K562 (cell line): ENCODE measurements around the gene PRR19. TPM values are rescaled to one million over a fixed set of nuclear protein-coding genes. Genes with fewer than 3 reads are reported as not detected.

ENCODE experiments used
- ATAC-seq: fragments of 200-7000 bp; cut with Tn5 transposase; 3 replicates; pipeline ENCODE4 v1.9.1; 2020; ENCODE audit warnings: moderate library complexity
- BruUV-seq: library from RNA; stranded (reverse); fragments of 400-500 nt; replicated peaks from 2 replicates; lab custom pipeline; 2021; lab: Mats Ljungman, UMichigan
- CTCF ChIA-PET: fragments of 300-600 bp; formaldehyde crosslinking; extraction: SDS; loops from one replicate; lab custom pipeline; 2021; ENCODE audit warnings: low intra/inter-chr PET ratio; lab: Yijun Ruan, JAX
- POLR2A ChIA-PET: fragments of 300-600, 350-650 bp; sonication (Branson Sonifier 250); formaldehyde crosslinking; extraction: SDS; loops from one replicate; lab custom pipeline; 2021; ENCODE audit warnings: antibody characterized with exemption, inconsistent platforms; lab: Yijun Ruan, JAX
- DNase-seq, 4 experiments: peaks; one replicate each; pipeline versions ENCODE4 v3.0.0 to v3.0.0-alpha.2; 2011 to 2018; ENCODE audit warnings: low spot score in 3 of 4, mixed read lengths in 3 of 4; ENCODE audit errors: extremely low read depth in 1 of 4
- FAIRE-seq: peaks from 2 replicates; lab custom pipeline; 2011; peaks lifted over from hg19 to GRCh38; lab: Jason Lieb, UNC
- H2AFZ ChIP-seq: 2 replicates; pipeline ENCODE4 v1.6.0; 2011; ENCODE audit warnings: low read depth, low read length, control low read depth, inconsistent platforms
- H3K27ac ChIP-seq: fragments of 200-600 bp; 3 replicates; pipeline ENCODE4 v1.8.0; 2011; ENCODE audit warnings: low read depth, mild to moderate bottlenecking, control low read depth, inconsistent platforms, low read length, moderate library complexity, mixed read lengths; ENCODE audit errors: extremely low read depth
- H3K27me3 ChIP-seq, 2 experiments: fragments of 300-600 bp in 1 of 2; 2 replicates in 1 of 2; 3 replicates in 1 of 2; pipeline versions ENCODE4 v1.6.0 to v1.8.0; 2011; ENCODE audit warnings: inconsistent platforms in 2 of 2, low read length in 2 of 2, mild to moderate bottlenecking in 1 of 2, mixed read lengths in 1 of 2, moderate library complexity in 1 of 2; ENCODE audit not compliant: control insufficient read depth in 2 of 2, insufficient read depth in 2 of 2
- H3K36me3 ChIP-seq: fragments of 300-600 bp; 3 replicates; pipeline ENCODE4 v1.8.0; 2011; ENCODE audit warnings: mild to moderate bottlenecking, low read length, inconsistent platforms; ENCODE audit not compliant: control insufficient read depth, insufficient read depth
- H3K4me1 ChIP-seq, 2 experiments: fragments of 200-600 bp in 1 of 2; replicated peaks in 1 of 2; 2 replicates in 1 of 2; 3 replicates in 1 of 2; pipeline versions ENCODE4 v1.5.1 to v1.8.0; 2011; ENCODE audit warnings: inconsistent platforms in 2 of 2, low read length in 2 of 2, mild to moderate bottlenecking in 1 of 2, mixed read lengths in 1 of 2, moderate library complexity in 1 of 2; ENCODE audit not compliant: control insufficient read depth in 2 of 2, insufficient read depth in 2 of 2
- H3K4me2 ChIP-seq: 2 replicates; pipeline ENCODE4 v1.6.1; 2011; ENCODE audit warnings: low read length, control low read depth, inconsistent platforms, mixed read lengths; ENCODE audit not compliant: insufficient read depth
- H3K4me3 ChIP-seq: fragments of 200-600 bp; sonication (generic), shearing (Covaris generic); 2 replicates; pipeline ENCODE4 v1.5.1; 2016; ENCODE audit warnings: control low read depth, inconsistent platforms
- H3K79me2 ChIP-seq: fragments of 200-600 bp; 3 replicates; pipeline ENCODE4 v1.8.0; 2011; ENCODE audit warnings: low read length, inconsistent platforms; ENCODE audit not compliant: control insufficient read depth, insufficient read depth
- H3K9ac ChIP-seq, 2 experiments: 2 replicates each; pipeline versions ENCODE4 v1.6.0 to v1.6.1; 2011; ENCODE audit warnings: low read depth in 2 of 2, low read length in 2 of 2, control low read depth in 1 of 2, inconsistent platforms in 1 of 2, mild to moderate bottlenecking in 1 of 2, mixed read lengths in 1 of 2; ENCODE audit not compliant: insufficient read depth in 1 of 2
- H3K9me1 ChIP-seq: one replicate; pipeline ENCODE4 v1.6.0; 2011; ENCODE audit warnings: inconsistent platforms, mild to moderate bottlenecking, low read length, moderate library complexity; ENCODE audit not compliant: control insufficient read depth, insufficient read depth
- H3K9me3 ChIP-seq: replicated peaks from 2 replicates; pipeline ENCODE4 v1.5.1; 2011; ENCODE audit warnings: low read depth, low read length, inconsistent platforms; ENCODE audit not compliant: control insufficient read depth, insufficient read depth
- H4K20me1 ChIP-seq: replicated peaks from 2 replicates; pipeline ENCODE4 v1.6.1; 2011; ENCODE audit warnings: low read length, inconsistent platforms, mixed read lengths; ENCODE audit not compliant: control insufficient read depth, insufficient read depth
- BHLHE40 ChIP-seq: IDR thresholded peaks from 2 replicates; pipeline ENCODE4 v1.6.1; 2011; ENCODE audit warnings: low read length, improper control_type of control experiment
- BRCA1 ChIP-seq, 2 experiments: fragments of 450-650 bp in 1 of 2; sonication (generic) in 1 of 2; formaldehyde crosslinking in 1 of 2; IDR thresholded peaks; 2 replicates each; pipeline versions ENCODE4 v1.5.0 to v1.6.1; 2017 to 2020; ENCODE audit warnings: mild to moderate bottlenecking in 1 of 2, missing genetic modification reagents in 1 of 2
- E2F6 ChIP-seq, 2 experiments: IDR thresholded peaks; 2 replicates each; pipeline ENCODE4 v1.6.1; 2011; ENCODE audit warnings: borderline replicate concordance in 1 of 2, control low read depth in 1 of 2, low read depth in 1 of 2, low read length in 1 of 2, mild to moderate bottlenecking in 1 of 2, mixed read lengths in 1 of 2, moderate library complexity in 1 of 2; ENCODE audit not compliant: insufficient read depth in 1 of 2, insufficient read length in 1 of 2, poor library complexity in 1 of 2, severe bottlenecking in 1 of 2; ENCODE audit errors: extremely low read depth in 1 of 2
- ERF ChIP-seq: fragments of 450-650 bp; formaldehyde crosslinking; IDR thresholded peaks from 2 replicates; pipeline ENCODE4 v1.4.0; 2020; ENCODE audit warnings: mild to moderate bottlenecking, mixed read lengths
- KLF16 ChIP-seq: IDR thresholded peaks from 2 replicates; pipeline ENCODE4 v1.6.1; 2016; ENCODE audit warnings: antibody characterized with exemption
- MCM7 ChIP-seq, 2 experiments: fragments of 450-650 bp; IDR thresholded peaks; 2 replicates each; pipeline ENCODE4 v1.6.1; 2016 to 2018
- NR2C1 ChIP-seq, 2 experiments: fragments of 450-650 bp; IDR thresholded peaks; 2 replicates each; pipeline ENCODE4 v1.6.1; 2017; ENCODE audit warnings: mild to moderate bottlenecking in 2 of 2, antibody characterized with exemption in 1 of 2, inconsistent platforms in 1 of 2, missing compliant biosample characterization in 1 of 2, missing genetic modification characterization in 1 of 2
- PML ChIP-seq: IDR thresholded peaks from 2 replicates; pipeline ENCODE4 v1.6.1; 2012; ENCODE audit warnings: low read length, inconsistent platforms
- PTBP1 ChIP-seq: fragments of 200-400 bp; formaldehyde crosslinking; IDR thresholded peaks from 2 replicates; pipeline ENCODE4 v1.6.1; 2017; ENCODE audit warnings: low read depth, low read length
- RBM34 ChIP-seq: fragments of 200-400 bp; formaldehyde crosslinking; IDR thresholded peaks from 2 replicates; pipeline ENCODE4 v1.6.1; 2018; ENCODE audit warnings: low read length, borderline replicate concordance; ENCODE audit not compliant: insufficient read depth
- SPI1 ChIP-seq: IDR thresholded peaks from 2 replicates; pipeline ENCODE4 v1.6.1; 2011; ENCODE audit warnings: low read depth, low read length, control low read depth, borderline replicate concordance
- STAT5A ChIP-seq: IDR thresholded peaks from 2 replicates; pipeline ENCODE4 v1.6.1; 2012; ENCODE audit warnings: low read length, inconsistent platforms, borderline replicate concordance
- TBP ChIP-seq: optimal IDR thresholded peaks from 2 replicates; pipeline ENCODE3; 2011; ENCODE audit warnings: low read depth, low read length, improper control_type of control experiment
- ZNF316 ChIP-seq: fragments of 450-650 bp; IDR thresholded peaks from 2 replicates; pipeline ENCODE4 v1.6.1; 2016
- ZNF717 ChIP-seq: fragments of 250-450 bp; sonication (Bioruptor Pico); IDR thresholded peaks from 2 replicates; pipeline ENCODE4 v1.5.0; 2021
- WGBS: fragments of 100-300 bp; shearing (Covaris generic); methylation state at CpG from one replicate; pipeline ENCODE4 v1.1.6; 2016; ENCODE audit warnings: low coverage, mixed read lengths; ENCODE audit not compliant: insufficient coverage; ENCODE audit errors: missing lambda C conversion rate; 5-methylcytosine and 5-hydroxymethylcytosine counted together
- in situ Hi-C: fragments of 300-500 bp; cut with MboI; formaldehyde crosslinking; loops from 4 replicates; pipeline ENCODE4 v1.15.0; 2018; ENCODE audit warnings: inconsistent platforms, mixed read lengths
- intact Hi-C: fragments of 100-400 bp; cut with micrococcal nuclease; formaldehyde crosslinking; loops from 2 replicates; pipeline ENCODE4 v1.14.2; 2022
- polyA plus RNA-seq, 8 experiments: library from polyadenylated mRNA; depleted of rRNA in 4 of 8; stranded (reverse) in 5 of 8; unstranded in 3 of 8; fragments of >200 nt; fragmentation: Nextera tagmentation in 2 of 8; fragmentation: Illumina TruSeq in 1 of 8; extraction: Ambion mirVana in 2 of 8; extraction: Trizol in 1 of 8; gene quantifications; 2 replicates each; pipeline versions ENCODE4 v1.2.1 to v1.2.3, GENCODE V29; 2011 to 2014; ENCODE audit warnings: inconsistent platforms in 1 of 8, missing spikeins in 1 of 8
- total RNA-seq, 7 experiments: library from RNA; depleted of rRNA in 6 of 7; stranded (reverse); fragments of >200 nt in 6 of 7; fragmentation: Illumina TruSeq in 2 of 7; extraction: Trizol in 2 of 7; gene quantifications; 2 replicates each; pipeline versions ENCODE4 v1.2.1 to v1.2.3, GENCODE V29; 2011 to 2021; ENCODE audit warnings: low replicate concordance in 1 of 7
- TF ChIP-seq, protein P1 (sequence below): fragments of 250-450 bp; sonication (Bioruptor Pico); IDR thresholded peaks from 2 replicates; pipeline ENCODE4 v1.4.0; 2020; ENCODE audit warnings: mild to moderate bottlenecking, moderate library complexity
- TF ChIP-seq, protein P2 (sequence below): fragments of 450-650 bp; IDR thresholded peaks from 2 replicates; pipeline ENCODE4 v1.6.1; 2016; ENCODE audit warnings: low read depth, mild to moderate bottlenecking, moderate library complexity
- TF ChIP-seq, protein P3 (sequence below): conservative IDR thresholded peaks from 2 replicates; pipeline ENCODE4 v1.6.1; 2011; ENCODE audit warnings: low read depth, mild to moderate bottlenecking, low read length; ENCODE audit not compliant: control insufficient read depth

The PRR19 gene
- total and polyA plus RNA-seq, 9 of the 15 experiments (the other 6 are each of a cell fraction or from before 2014, with no cell fraction given), result 0.10 to 1.6 (median 0.54) TPM

DNA sequence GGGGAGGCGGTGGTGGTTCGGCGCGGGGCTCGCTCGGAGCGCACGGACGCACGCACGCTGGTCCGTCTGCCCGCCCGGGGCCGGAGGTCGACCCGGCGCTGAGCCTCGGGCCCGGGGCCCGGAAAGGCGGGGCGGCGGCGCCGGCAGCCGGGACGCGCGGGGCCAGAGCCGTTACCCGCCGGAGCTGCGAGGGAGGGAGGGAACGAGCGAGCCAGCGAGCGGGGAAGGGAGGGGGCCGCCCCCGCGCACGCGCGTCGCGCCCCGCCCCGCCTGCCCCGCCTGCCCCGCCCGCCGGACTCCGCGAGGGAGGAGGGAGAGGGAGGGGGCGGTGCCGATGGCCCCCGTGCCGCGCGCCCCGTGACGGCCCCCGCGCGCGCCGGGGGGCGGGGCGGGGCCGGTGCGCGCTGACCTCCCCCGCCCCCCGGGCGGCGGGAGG lies 17.8 kb upstream of the PRR19 start:
- peaks cover 26% of the 10 kb centered on the region; the same call in 2 of the 3 replicates for H3K36me3 ChIP-seq
- in situ Hi-C loops (no loop called here), intact Hi-C loops (no loop called here)
- no peaks in the 10 kb centered on the region for H3K9me1 ChIP-seq
- H4K20me1 ChIP-seq, result 0 out of 2 replicates have a peak, but pooled peaks cover 8% of the 10 kb centered on the region
- H3K4me2 ChIP-seq, result peak overlapping the region; percentile 51; the same call in 1 of the 2 replicates
- H3K9me3 ChIP-seq, result no peaks in the 10 kb centered on the region
- peaks cover 66% of the 10 kb centered on the region for H3K79me2 ChIP-seq
- peak overlapping the region; percentile 48 for H3K4me3 ChIP-seq
- DNase-seq, result peak; percentile 86 to 95 (median 88)
- no TSS peak for BruUV-seq
- no peaks in the 10 kb centered on the region; a peak in 1 of 5 replicates for H3K27me3 ChIP-seq
- H3K27ac ChIP-seq, result peak overlapping the region; percentile 90
- WGBS, result 3% methylated on average over 12 of the region's 76 CpGs
- peak; percentile 1; the same call in 2 of the 3 replicates for ATAC-seq
- ChIA-PET POLR2A (interaction anchor here (1.0 to 1.7 kb wide), 4 partner anchors 9 to 40 kb away, joined by 3 to 4 read pairs (median 4); no protein-coding TSS in a partner anchor), CTCF (interaction anchor here (0.8 kb wide), 1 partner anchor 41 kb away, joined by 3 read pairs; the partner anchor contains the start of gene MEGF8)
- H3K9ac ChIP-seq, result peak overlapping the region; percentile 68 to 94; a peak in 3 of 4 replicates
- H2AFZ ChIP-seq, result peak overlapping the region; percentile 55; the same call in 1 of the 2 replicates
- peaks cover 45 to 87% of the 10 kb centered on the region in 2 experiments for H3K4me1 ChIP-seq
- no peak for FAIRE-seq
- no peak for TF ChIP-seq TBP
- no peak for TF ChIP-seq RBM34
- no peak for TF ChIP-seq ZNF316
- TF ChIP-seq ZNF717 (CRISPR knock-in tag), result no peak
- TF ChIP-seq, protein P1, sequence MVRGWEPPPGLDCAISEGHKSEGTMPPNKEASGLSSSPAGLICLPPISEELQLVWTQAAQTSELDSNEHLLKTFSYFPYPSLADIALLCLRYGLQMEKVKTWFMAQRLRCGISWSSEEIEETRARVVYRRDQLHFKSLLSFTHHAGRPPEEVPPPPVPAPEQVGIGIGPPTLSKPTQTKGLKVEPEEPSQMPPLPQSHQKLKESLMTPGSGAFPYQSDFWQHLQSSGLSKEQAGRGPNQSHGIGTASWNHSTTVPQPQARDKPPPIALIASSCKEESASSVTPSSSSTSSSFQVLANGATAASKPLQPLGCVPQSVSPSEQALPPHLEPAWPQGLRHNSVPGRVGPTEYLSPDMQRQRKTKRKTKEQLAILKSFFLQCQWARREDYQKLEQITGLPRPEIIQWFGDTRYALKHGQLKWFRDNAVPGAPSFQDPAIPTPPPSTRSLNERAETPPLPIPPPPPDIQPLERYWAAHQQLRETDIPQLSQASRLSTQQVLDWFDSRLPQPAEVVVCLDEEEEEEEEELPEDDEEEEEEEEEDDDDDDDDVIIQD (CRISPR knock-in tag), result no peak
- no peak for TF ChIP-seq STAT5A
- no peak for TF ChIP-seq MCM7 (IDR thresholded peaks at IDR 0.05)
- TF ChIP-seq BHLHE40, result peak; percentile 59; the same call in 1 of the 2 replicates
- TF ChIP-seq SPI1, result no peak
- TF ChIP-seq, protein P2, sequence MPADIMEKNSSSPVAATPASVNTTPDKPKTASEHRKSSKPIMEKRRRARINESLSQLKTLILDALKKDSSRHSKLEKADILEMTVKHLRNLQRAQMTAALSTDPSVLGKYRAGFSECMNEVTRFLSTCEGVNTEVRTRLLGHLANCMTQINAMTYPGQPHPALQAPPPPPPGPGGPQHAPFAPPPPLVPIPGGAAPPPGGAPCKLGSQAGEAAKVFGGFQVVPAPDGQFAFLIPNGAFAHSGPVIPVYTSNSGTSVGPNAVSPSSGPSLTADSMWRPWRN, result no peak
- no peak for TF ChIP-seq PML
- 0 out of 2 replicates have a peak, but pooled peaks have one; percentile 64 for TF ChIP-seq ERF (CRISPR knock-in tag)
- TF ChIP-seq E2F6 (IDR thresholded peaks at IDR 0.05; ENCODE audit: borderline replicate concordance in 1 of 2, extremely low read depth in 1 of 2, insufficient read depth in 1 of 2, insufficient read length in 1 of 2, low read depth in 1 of 2, low read length in 1 of 2, poor library complexity in 1 of 2, severe bottlenecking in 1 of 2), result peak in 1 of 2 experiments; percentile 49
- TF ChIP-seq, protein P3, sequence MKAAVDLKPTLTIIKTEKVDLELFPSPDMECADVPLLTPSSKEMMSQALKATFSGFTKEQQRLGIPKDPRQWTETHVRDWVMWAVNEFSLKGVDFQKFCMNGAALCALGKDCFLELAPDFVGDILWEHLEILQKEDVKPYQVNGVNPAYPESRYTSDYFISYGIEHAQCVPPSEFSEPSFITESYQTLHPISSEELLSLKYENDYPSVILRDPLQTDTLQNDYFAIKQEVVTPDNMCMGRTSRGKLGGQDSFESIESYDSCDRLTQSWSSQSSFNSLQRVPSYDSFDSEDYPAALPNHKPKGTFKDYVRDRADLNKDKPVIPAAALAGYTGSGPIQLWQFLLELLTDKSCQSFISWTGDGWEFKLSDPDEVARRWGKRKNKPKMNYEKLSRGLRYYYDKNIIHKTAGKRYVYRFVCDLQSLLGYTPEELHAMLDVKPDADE, result no peak
- TF ChIP-seq NR2C1 (IDR thresholded peaks at IDR 0.05), result no peak
- TF ChIP-seq NR2C1 (tag; IDR thresholded peaks at IDR 0.05), result no peak
- no peak for TF ChIP-seq BRCA1 (IDR thresholded peaks at IDR 0.05)
- no peak for TF ChIP-seq BRCA1 (CRISPR knock-in tag; IDR thresholded peaks at IDR 0.05)
- TF ChIP-seq KLF16, result no peak
- no peak for TF ChIP-seq PTBP1
